ENCODE data around the gene NSD1.

- TF ChIP-seq CTCF (conservative IDR thresholded peaks at IDR 0.05 in 1 of 2, IDR thresholded peaks at IDR 0.05 in 1 of 2; ENCODE audit: low read depth in 1 of 2, low read length in 2 of 2): no peak
- no peak for TF ChIP-seq EZH2 (IDR thresholded peaks at IDR 0.05; ENCODE audit: low read length, missing control alignments)
Observed at GRCh38 chr5:177140312-177140711, 6.7 kb downstream of the NSD1 start.

Data from fibroblast of lung (primary cell).